CD4-positive, CD25-positive, alpha-beta regulatory T cell (primary cell): ENCODE data around the gene PSMA5. TPM values are rescaled to one million over a fixed set of nuclear protein-coding genes. Genes with fewer than 3 reads are reported as not detected.
"Not testable (repeated sequence)": the region's sequence is repeated elsewhere in the genome, so short reads cannot be mapped to it uniquely, and the experiment has no call there.

Experiments used
- ATAC-seq, 2 donors: fragments of 150-1000 bp; cut with Tn5 transposase; one replicate each; pipeline ENCODE4 v1.10.0; 2021; ENCODE audit warnings: low read depth in 2 of 2, moderate number of reproducible peaks in 2 of 2, moderate library complexity in 1 of 2
- DNase-seq, 3 donors: peaks; one replicate each; pipeline versions ENCODE4 v3.0.0 to v3.0.0-alpha.2; 2012 to 2022; ENCODE audit warnings: mixed read lengths in 1 of 3
- H3K27ac ChIP-seq: one replicate; pipeline ENCODE4 v1.7.0; 2013; ENCODE audit warnings: mild to moderate bottlenecking, low read length; ENCODE audit not compliant: insufficient read depth, poor library complexity, severe bottlenecking
- H3K27me3 ChIP-seq: one replicate; pipeline ENCODE4 v1.7.0; 2013; ENCODE audit warnings: low read length; ENCODE audit not compliant: control insufficient read depth, insufficient read depth
- H3K36me3 ChIP-seq: one replicate; pipeline ENCODE4 v1.7.0; 2013; ENCODE audit warnings: mild to moderate bottlenecking, low read length, moderate library complexity; ENCODE audit not compliant: control insufficient read depth, insufficient read depth
- H3K4me1 ChIP-seq: 2 replicates; pipeline ENCODE4 v1.7.0; 2013; ENCODE audit warnings: mild to moderate bottlenecking, low read length; ENCODE audit not compliant: insufficient read depth, control insufficient read depth, poor library complexity, severe bottlenecking
- H3K4me3 ChIP-seq: one replicate; pipeline ENCODE4 v1.7.0; 2013; ENCODE audit warnings: low read depth, mild to moderate bottlenecking, low read length, moderate library complexity
- H3K9me3 ChIP-seq, 2 experiments: 1 replicate in 1 of 2; 2 replicates in 1 of 2; pipeline ENCODE4 v1.7.0; 2013; ENCODE audit warnings: low read length in 2 of 2, mild to moderate bottlenecking in 1 of 2, moderate library complexity in 1 of 2; ENCODE audit not compliant: control insufficient read depth in 2 of 2
- H3K27ac Mint-ChIP-seq, 3 donors: one replicate each; pipeline ENCODE4 v1.8.0; 2020 to 2022; ENCODE audit warnings: mild to moderate bottlenecking in 3 of 3, mixed read lengths in 3 of 3, moderate library complexity in 2 of 3
- H3K27me3 Mint-ChIP-seq: one replicate; pipeline ENCODE4 v1.8.0; 2022; ENCODE audit warnings: mild to moderate bottlenecking, mixed read lengths
- H3K36me3 Mint-ChIP-seq: one replicate; pipeline ENCODE4 v1.8.0; 2020; ENCODE audit warnings: mixed read lengths
- H3K4me1 Mint-ChIP-seq, 4 donors: one replicate each; pipeline ENCODE4 v1.8.0; 2020 to 2022; ENCODE audit warnings: mixed read lengths in 4 of 4, mild to moderate bottlenecking in 1 of 4
- H3K4me3 Mint-ChIP-seq, 4 donors: one replicate each; pipeline ENCODE4 v1.8.0; 2020 to 2022; ENCODE audit warnings: mild to moderate bottlenecking in 4 of 4, mixed read lengths in 4 of 4, moderate library complexity in 3 of 4
- H3K9me3 Mint-ChIP-seq, 7 donors: one replicate each; pipeline ENCODE4 v1.8.0; 2020 to 2022; ENCODE audit warnings: mixed read lengths in 7 of 7, mild to moderate bottlenecking in 3 of 7, moderate library complexity in 2 of 7
- polyA plus RNA-seq, 4 donors: library from polyadenylated mRNA; unstranded; fragments of 300-500 nt; fragmentation: Illumina TruSeq; gene quantifications; one replicate each; pipeline ENCODE4 v1.2.3, GENCODE V29; 2021
- total RNA-seq: library from RNA; stranded (reverse); gene quantifications from one replicate; pipeline ENCODE4 v1.2.3, GENCODE V29; 2022

Gene PSMA5
- total and polyA plus RNA-seq, 5 donors from 2014 or later: 61.5 to 207 (median 144) TPM

- no peak overlapping the region for H3K27ac ChIP-seq
- H3K4me3 Mint-ChIP-seq: no peak overlapping the region
- H3K4me1 ChIP-seq: no peaks in the 10 kb centered on the region
- DNase-seq (no peak), ATAC-seq (no peak)
- H3K4me1 Mint-ChIP-seq: no peaks in the 10 kb centered on the region
- no peaks in the 10 kb centered on the region for H3K36me3 Mint-ChIP-seq
- H3K9me3 ChIP-seq: no peaks in the 10 kb centered on the region
- H3K4me3 ChIP-seq: no peak overlapping the region
- H3K36me3 ChIP-seq: no peaks in the 10 kb centered on the region
- no peaks in the 10 kb centered on the region for H3K9me3 Mint-ChIP-seq
- H3K27me3 Mint-ChIP-seq: peaks cover 15% of the 10 kb centered on the region
- H3K27me3 ChIP-seq: no peaks in the 10 kb centered on the region
- no peak overlapping the region for H3K27ac Mint-ChIP-seq
Measured at GRCh38 chr1:109381573-109381972, 44.7 kb downstream of the PSMA5 start.

DNA sequence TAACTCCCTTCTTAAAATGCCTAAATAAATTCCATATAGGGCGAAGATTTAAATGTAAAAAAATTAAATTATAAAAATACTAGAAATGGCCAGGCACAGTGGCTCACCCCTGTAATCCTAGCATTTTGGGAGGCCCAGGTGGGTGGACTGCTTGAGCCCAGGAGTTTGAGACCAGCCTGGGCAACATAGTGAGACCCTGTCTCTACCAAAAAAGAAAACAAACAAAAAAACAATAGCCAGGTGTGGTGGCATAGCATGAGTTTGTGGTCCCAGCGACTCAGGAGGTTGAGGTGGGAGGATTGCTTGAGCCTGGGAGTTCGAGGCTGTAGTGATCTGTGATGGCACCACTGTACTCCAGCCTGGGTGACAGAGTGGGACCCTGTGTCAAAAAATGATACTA lies 46.3 kb downstream of the PSMA5 start:
- Mint-ChIP-seq H3K9me3 (no peaks in the 10 kb centered on the region), H3K36me3 (no peaks in the 10 kb centered on the region), H3K27me3 (peaks cover 15% of the 10 kb centered on the region), H3K4me3 (no peak overlapping the region), H3K4me1 (no peaks in the 10 kb centered on the region), H3K27ac (no peak overlapping the region)
- DNase-seq: no peak
- no peaks in the 10 kb centered on the region for H3K36me3 ChIP-seq
- no peak overlapping the region for H3K4me3 ChIP-seq
- H3K27ac ChIP-seq: no peak overlapping the region
- H3K9me3 ChIP-seq: no peaks in the 10 kb centered on the region
- no peaks in the 10 kb centered on the region for H3K4me1 ChIP-seq
- no peak for ATAC-seq
- no peaks in the 10 kb centered on the region for H3K27me3 ChIP-seq

DNA sequence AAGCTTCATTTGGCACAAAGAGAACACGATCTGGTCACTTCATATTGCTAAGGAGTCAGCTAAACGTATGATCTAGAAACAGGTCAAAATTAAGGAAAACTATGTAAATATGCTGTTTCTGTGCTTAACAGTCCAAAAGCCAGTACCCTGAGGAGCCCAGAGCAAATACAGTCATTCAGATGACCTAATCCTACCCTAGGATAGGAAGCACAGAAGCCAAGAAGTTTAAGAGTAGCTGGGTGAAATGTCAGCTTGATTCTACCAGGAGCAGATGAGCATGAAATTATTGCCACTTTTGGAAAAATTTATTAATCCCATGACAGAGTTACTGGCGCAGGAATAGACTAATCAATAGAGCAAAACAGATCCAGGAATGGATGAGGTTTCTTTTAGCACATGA lies 46.8 kb downstream of the PSMA5 start:
- H3K9me3 ChIP-seq: no peaks in the 10 kb centered on the region
- no peak overlapping the region for H3K27ac ChIP-seq
- H3K36me3 ChIP-seq: no peaks in the 10 kb centered on the region
- Mint-ChIP-seq H3K4me3 (no peak overlapping the region), H3K9me3 (no peaks in the 10 kb centered on the region), H3K4me1 (no peaks in the 10 kb centered on the region), H3K27ac (no peak overlapping the region), H3K36me3 (no peaks in the 10 kb centered on the region), H3K27me3 (peaks cover 15% of the 10 kb centered on the region)
- H3K27me3 ChIP-seq: no peaks in the 10 kb centered on the region
- H3K4me1 ChIP-seq: no peaks in the 10 kb centered on the region
- no peak for DNase-seq
- no peak overlapping the region for H3K4me3 ChIP-seq
- ATAC-seq: no peak

- Histone ChIP-seq H3K9me3 (no peaks in the 10 kb centered on the region), H3K27me3 (no peaks in the 10 kb centered on the region), H3K4me1 (no peaks in the 10 kb centered on the region), H3K36me3 (no peaks in the 10 kb centered on the region), H3K4me3 (no peak overlapping the region), H3K27ac (no peak overlapping the region)
- H3K36me3 Mint-ChIP-seq: no peaks in the 10 kb centered on the region
- H3K4me3 Mint-ChIP-seq: no peak overlapping the region
- ATAC-seq: no peak
- DNase-seq: no peak
- no peak overlapping the region for H3K27ac Mint-ChIP-seq
- H3K4me1 Mint-ChIP-seq: no peaks in the 10 kb centered on the region
- H3K9me3 Mint-ChIP-seq: no peaks in the 10 kb centered on the region
- H3K27me3 Mint-ChIP-seq: peaks cover 8% of the 10 kb centered on the region
Measured at GRCh38 chr1:109377698-109378097, 48.5 kb downstream of the PSMA5 start.

DNA sequence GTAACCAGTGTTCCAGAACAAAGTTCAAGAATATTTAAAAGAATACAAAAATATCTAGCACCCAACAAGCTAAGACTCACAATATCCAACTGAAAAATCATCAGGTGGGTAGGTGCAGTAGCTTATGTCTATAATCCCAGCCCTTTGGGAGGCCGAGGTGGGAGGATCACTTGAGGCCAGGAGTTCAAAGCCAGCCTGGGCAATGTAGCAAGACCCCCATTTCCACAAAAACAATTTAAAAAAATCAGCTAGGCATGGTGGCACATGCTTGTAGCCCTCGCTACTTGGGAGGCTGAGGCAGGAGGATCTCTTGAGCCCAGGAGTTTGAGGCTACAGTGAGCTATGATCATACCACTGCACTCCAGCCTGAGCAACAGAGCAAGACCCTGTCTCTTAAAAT lies 52.6 kb downstream of the PSMA5 start:
- not testable (repeated sequence) for H3K27me3 ChIP-seq, H3K27ac ChIP-seq, H3K4me3 Mint-ChIP-seq, H3K9me3 Mint-ChIP-seq, H3K4me3 ChIP-seq, H3K36me3 ChIP-seq, H3K27ac Mint-ChIP-seq, H3K4me1 Mint-ChIP-seq, H3K36me3 Mint-ChIP-seq, H3K4me1 ChIP-seq, H3K9me3 ChIP-seq, ATAC-seq, DNase-seq
- peaks cover 18% of the 10 kb centered on the region for H3K27me3 Mint-ChIP-seq

DNA sequence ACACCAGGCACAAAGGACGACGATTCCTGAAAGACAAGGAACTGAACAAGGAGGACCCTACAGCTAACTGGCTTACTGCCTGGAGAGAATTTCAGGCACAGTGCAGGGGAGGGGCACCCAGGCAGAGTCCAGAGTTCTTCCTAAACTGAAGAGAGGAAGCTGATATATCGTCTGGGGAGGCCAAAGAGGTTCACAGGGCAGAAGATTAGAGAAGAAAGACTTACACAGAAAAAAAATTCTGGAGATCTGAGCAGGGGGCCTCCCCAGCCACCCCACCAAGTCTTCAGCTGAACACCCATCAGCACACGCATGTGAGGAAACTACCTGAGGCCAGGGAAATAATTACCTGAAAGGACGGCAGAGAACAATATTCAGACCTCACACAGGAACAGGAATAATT lies 53.1 kb downstream of the PSMA5 start:
- ATAC-seq: no peak
- peaks cover 15% of the 10 kb centered on the region for H3K27me3 ChIP-seq
- no peak overlapping the region for H3K27ac ChIP-seq

GRCh38 chr1:109372281-109372680 lies 54.0 kb downstream of the PSMA5 start:
- DNase-seq: no peak
- Histone ChIP-seq H3K9me3 (no peaks in the 10 kb centered on the region), H3K4me1 (no peaks in the 10 kb centered on the region), H3K27ac (no peak overlapping the region), H3K4me3 (no peak overlapping the region), H3K36me3 (no peaks in the 10 kb centered on the region), H3K27me3 (peaks cover 16% of the 10 kb centered on the region)
- H3K27ac Mint-ChIP-seq: no peak overlapping the region
- H3K4me1 Mint-ChIP-seq: peaks cover 0 to 2% (median 0%) of the 10 kb centered on the region in 4 donors
- ATAC-seq: no peak
- H3K36me3 Mint-ChIP-seq: no peaks in the 10 kb centered on the region
- no peaks in the 10 kb centered on the region for H3K9me3 Mint-ChIP-seq
- no peak overlapping the region for H3K4me3 Mint-ChIP-seq
- H3K27me3 Mint-ChIP-seq: peaks cover 28% of the 10 kb centered on the region

More for the DNA sequence above, 53.1 kb downstream of the PSMA5 start:
- Mint-ChIP-seq H3K4me3 (no peak overlapping the region), H3K27me3 (peaks cover 21% of the 10 kb centered on the region), H3K9me3 (no peaks in the 10 kb centered on the region), H3K27ac (no peak overlapping the region), H3K36me3 (no peaks in the 10 kb centered on the region), H3K4me1 (peaks cover 0 to 2% (median 0%) of the 10 kb centered on the region in 4 donors)
- H3K9me3 ChIP-seq: no peaks in the 10 kb centered on the region
- no peak overlapping the region for H3K4me3 ChIP-seq
- no peak for DNase-seq
- no peaks in the 10 kb centered on the region for H3K4me1 ChIP-seq
- H3K36me3 ChIP-seq: no peaks in the 10 kb centered on the region

DNA sequence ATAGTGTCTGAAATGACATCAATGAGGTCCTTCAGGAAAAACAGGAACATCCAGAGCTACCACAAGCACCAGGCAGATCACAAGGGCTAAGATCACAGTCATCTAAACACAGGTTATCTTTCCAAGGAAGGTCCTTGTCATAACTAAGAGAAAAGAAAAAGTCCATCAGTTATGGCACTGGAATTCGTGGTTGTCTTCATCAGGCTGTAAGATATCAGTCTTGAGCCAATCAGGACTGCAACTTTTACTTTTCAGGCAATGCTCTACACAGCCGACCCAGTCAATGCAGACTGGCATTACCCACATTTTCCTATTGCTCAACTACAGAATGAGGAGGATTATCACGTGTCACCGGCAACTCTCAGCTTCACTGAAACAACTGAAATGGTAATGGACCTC lies 54.9 kb downstream of the PSMA5 start:
- Histone ChIP-seq H3K9me3 (no peaks in the 10 kb centered on the region), H3K4me3 (no peak overlapping the region), H3K27me3 (peaks cover 18% of the 10 kb centered on the region), H3K27ac (no peak overlapping the region), H3K36me3 (no peaks in the 10 kb centered on the region), H3K4me1 (no peaks in the 10 kb centered on the region)
- H3K36me3 Mint-ChIP-seq: no peaks in the 10 kb centered on the region
- H3K4me1 Mint-ChIP-seq: peaks cover 0 to 2% (median 0%) of the 10 kb centered on the region in 4 donors
- no peak overlapping the region for H3K4me3 Mint-ChIP-seq
- ATAC-seq (no peak), DNase-seq (no peak)
- H3K27me3 Mint-ChIP-seq: peaks cover 32% of the 10 kb centered on the region
- H3K27ac Mint-ChIP-seq: no peak overlapping the region
- no peaks in the 10 kb centered on the region for H3K9me3 Mint-ChIP-seq
